DMS114 treated with DMSO at 0.1 percent for 48 hours (cell line): ENCODE results near the gene PITPNC1.
"Not testable (repeated sequence)": the region's sequence is repeated elsewhere in the genome, so short reads cannot be mapped to it uniquely, and the experiment has no call there.

ENCODE experiments used
- DNase-seq: peaks from one replicate; lab custom pipeline; 2025; ENCODE audit not compliant: unreplicated experiment; lab: John Stamatoyannopoulos, UW

The PITPNC1 gene

DNA sequence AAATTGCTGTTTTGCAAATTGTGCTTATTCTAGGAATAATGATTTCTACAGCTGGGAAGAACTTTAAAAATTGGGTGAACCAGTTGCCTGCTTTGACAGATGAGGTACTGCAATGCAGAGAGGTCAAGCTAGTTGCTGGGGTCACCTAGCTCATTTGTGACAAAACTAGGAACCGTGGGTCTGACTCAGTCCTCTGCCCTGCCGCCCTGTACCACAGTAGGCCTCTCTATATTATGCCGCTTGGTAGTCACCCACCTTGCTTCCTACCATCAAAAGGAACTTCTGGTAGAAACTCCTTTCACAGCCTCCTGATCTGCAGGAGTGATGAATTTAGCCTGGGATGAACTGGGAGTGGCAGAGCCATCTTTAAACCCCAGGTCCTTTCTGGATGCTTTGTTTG, 105.7 kb downstream of the PITPNC1 start:
- DNase-seq = no peak

DNA sequence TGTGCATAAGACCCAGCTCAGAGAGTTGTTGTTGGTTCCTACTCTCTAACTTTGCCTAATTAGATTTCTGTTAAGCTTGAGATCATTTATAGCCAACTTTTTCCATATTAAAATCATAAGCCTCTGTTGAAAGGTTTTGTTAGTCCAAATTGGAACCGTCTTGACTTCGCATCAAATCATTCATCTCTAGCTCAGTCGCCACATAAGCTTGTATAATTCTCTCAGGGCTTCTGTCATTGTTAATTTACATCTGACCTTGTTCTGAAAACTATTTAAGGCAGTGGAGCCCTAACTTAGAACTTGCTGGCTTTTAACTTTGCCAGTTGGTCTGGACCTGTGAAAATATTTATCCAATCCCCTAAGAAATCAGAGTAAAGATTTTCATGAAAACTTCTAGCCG, 107.2 kb downstream of the PITPNC1 start:
- DNase-seq = no peak

GRCh38 chr17:67485666-67486065, 108.6 kb downstream of the PITPNC1 start:
- DNase-seq = no peak

DNA sequence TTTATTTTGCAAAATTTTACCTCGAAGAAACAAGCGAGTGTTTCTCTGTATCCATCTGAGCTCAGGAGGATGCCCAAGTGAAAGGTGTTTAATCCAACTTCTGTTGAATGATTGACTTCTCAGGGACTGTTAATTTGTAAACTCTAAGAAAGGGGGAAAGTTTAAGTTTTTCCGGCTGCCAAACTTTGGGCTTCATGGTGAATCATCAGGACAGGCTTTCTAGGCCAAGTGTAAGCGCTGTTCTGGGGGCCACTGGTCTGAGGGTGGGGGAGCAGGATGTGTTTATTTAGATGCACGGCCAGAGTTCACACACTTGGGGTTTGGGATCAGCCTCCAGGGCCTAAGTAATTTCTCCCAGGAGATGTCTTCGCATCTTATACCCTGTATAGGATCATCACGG, 110.4 kb downstream of the PITPNC1 start:
- no peak for DNase-seq

DNA sequence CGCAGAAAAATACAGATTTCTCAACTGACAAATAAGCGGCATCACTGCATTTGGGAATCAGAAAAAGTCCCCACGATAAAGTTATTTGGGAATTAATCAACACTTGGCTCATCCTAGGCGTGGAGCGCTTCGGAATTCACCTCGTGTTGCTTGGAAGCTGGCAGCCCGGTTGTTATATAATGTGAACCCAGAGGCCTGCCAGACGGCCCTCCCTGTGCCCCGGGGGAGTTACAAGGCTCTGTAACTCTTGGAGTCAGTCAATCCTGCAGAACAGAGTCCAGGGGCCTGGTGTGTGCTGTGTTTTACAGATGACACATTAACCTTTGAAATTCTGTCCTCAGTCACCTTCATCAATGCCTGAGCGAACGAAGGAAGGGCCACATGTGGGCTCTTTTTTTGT, 111.1 kb downstream of the PITPNC1 start:
- no peak for DNase-seq

DNA sequence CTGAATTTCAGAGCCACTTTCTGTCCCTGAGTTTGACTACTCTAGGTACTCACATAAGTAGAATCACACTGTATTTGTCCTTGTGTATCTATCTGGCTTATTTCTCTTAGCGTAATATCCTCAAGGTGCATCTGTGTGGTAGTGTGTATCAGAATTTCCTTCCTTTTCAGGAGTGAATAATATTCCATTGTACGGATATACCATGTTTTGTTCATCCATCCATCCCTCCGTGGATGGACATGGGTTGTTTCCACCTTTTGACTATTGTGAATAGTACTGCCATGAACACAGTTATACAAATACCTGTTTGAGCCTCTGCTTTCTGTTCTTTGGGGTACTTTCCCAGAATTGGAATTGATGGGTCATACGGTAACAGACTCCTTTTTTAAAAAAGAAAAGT, 111.7 kb downstream of the PITPNC1 start:
- DNase-seq = no peak

DNA sequence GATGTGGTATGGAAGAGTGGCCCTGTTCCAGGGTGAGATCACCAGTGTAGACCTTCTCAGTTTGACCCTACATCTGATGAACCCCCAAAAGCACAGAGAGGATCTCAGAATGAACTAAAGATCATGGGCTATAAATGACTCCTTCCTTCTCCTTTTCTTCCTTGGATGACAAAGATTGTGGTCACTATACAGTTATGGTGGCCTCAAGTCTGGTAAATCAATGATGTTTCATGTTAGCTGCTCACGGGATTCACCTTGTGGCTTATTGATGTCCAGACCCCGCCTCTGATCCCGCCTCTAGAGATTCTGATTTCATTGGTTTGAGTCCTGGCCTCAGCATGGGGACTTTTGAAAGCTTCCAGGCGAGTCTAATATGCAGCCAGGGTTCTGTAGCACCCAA, 112.2 kb downstream of the PITPNC1 start:
- DNase-seq = no peak

- DNase-seq = no peak
Observed at GRCh38 chr17:67490471-67490870, 113.4 kb downstream of the PITPNC1 start.

DNA sequence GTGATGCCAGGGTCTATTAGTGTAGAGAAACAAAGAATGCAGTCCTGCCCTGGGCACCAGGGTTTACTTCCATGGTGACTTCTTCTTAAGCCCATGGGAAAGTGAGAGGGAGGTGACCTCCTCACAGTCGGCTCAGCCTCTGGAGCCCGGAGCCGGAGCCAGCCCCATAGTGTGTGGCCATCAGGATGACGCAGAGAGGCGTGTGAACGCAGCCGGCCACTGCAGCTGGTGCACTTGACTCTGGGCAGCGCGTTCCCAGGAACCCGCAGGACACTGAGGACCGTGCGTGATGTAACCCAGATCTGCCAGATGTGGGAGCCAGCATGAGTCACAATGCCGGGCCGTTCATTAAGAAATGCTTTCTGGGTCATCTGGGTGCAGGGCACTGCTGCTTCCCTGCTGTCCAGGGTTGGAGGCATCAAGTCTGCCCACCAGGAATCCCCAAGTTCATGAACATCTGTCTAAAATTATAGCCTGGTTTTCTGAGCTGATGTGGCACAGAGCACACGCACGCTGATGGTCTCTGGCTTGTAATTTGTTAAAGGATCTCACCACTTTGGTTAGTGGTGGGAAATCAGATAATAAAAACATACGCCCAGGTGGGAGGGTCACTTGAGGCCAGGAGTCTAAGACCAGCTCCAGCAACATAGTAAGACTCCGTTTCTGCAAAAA, 114.1 kb downstream of the PITPNC1 start:
- no peak for DNase-seq

DNA sequence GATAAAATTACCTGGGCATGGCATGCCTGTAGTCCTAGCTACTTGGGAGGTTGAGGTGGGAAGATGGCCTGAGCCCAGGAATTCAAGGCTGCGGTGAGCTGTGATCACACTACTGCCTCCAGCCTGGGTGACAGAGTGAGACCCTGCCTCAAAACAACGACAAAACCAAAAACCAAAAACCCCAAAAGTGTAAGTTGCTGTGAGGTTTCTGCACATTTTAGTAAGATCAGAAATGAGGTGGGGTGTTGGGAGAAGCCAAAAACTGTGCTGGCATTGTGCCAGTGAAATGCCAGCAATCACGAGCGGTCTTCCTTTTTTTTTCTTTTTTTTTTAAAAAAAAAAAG, 114.6 kb downstream of the PITPNC1 start:
- no peak for DNase-seq

- no peak for DNase-seq
Observed at GRCh38 chr17:67492251-67492740, 115.2 kb downstream of the PITPNC1 start.

DNA sequence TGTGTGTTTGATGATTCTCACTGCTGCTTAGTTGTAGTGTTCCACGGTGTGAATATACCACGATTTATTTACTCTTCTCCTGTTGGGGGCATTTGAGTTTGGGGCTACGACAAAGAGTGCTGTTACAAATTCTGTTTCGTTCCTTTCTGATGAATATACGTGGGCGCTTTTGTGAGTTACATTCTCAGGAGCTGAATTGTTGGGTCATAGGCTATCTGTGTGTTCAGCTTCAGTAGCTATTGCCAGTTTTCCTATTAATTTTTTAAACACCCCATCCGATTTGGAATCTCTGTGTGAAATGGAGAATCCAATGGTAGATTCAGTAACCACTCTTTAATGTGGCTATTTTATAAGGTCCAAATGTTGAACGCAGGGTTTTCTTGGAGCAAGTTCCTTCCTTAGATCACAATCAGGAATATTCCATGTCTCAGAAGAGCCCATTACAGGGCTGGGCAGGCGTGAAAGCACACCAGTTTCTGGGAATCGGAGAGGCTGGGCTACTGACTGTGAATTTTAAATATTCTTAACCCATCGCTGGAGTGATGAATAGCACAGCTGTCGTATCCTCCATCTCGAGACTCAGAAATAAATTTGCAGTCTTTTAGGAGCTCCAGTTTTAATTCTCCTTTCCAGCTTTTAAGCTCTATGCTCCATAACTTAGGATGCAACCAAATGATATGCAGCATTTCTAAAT, 115.9 kb downstream of the PITPNC1 start:
- no peak for DNase-seq

DNA sequence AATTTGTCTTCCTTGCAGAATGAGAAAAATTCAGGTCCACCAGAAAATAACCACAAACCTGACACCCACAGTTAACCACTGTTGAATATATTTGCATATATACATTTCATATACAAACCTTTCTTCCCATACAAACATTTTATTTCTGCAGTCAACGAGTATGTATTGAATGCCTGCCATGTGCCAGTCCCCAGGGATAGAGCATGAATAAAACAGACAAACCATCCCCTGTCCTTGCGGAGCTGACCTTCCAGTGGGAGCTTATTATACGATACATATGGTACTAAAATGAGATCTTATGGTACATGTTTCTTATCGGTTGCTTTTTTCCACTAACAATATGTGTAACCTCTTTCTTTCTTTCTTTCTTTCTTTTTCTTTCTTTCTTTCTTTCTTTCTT, 116.7 kb downstream of the PITPNC1 start:
- no peak for DNase-seq

DNA sequence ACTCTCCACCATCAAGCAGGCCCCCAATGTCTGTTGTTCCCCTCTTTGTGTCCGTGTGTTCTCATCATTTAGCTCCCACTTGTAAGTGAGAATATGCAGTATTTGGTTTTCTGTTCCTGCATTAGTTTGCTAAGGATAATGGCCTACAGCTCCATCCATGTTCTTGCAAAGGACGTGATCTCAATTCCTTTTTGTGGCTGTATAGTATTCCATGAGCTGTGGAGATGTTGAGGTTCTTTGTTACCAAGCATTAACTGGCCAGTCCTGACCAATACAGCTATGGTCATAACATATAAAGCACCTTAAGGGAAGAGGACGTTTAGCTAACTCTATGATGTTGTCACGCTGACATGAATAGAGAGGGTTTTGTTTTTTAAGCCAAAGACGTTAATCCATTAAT, 118.5 kb downstream of the PITPNC1 start:
- DNase-seq = not testable (repeated sequence)

- DNase-seq = no peak
Observed at GRCh38 chr17:67496286-67496685, 119.2 kb downstream of the PITPNC1 start.

DNA sequence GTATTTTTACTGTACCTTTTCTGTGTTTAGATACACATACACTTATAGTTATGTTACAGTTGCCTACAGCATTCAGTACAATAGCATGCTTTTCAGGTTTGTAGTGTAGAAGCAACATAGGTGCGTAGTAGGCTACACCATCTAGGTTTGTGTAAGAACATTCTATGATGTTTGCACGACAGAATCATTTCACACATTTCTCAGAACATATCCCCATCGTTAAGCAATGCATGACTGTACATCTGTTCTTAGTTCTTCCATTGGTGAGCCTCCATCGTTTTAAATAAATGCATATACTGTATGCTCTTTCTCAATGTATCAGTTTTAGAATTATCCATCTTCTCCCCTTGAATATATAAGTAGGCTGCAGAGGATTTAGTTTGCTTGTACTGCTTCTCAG, 122.6 kb downstream of the PITPNC1 start:
- DNase-seq = no peak

DNA sequence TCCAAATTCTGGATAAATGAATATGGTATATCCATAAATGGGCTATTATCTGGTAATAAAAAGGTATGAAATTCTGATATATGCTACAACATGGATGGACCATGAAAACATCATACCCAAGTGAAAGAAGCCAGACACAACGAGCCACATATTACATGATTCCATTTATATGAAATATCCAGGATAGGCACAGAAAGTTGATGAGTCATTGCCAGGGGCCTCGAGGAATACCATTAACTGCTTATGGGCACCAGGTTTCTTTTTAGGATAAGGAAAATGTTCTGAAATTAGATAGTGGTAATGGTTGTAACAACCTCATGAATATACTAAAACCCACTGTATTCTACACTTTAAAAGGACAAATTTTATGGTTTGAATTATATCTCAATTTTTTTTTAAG, 123.2 kb downstream of the PITPNC1 start:
- no peak for DNase-seq

DNA sequence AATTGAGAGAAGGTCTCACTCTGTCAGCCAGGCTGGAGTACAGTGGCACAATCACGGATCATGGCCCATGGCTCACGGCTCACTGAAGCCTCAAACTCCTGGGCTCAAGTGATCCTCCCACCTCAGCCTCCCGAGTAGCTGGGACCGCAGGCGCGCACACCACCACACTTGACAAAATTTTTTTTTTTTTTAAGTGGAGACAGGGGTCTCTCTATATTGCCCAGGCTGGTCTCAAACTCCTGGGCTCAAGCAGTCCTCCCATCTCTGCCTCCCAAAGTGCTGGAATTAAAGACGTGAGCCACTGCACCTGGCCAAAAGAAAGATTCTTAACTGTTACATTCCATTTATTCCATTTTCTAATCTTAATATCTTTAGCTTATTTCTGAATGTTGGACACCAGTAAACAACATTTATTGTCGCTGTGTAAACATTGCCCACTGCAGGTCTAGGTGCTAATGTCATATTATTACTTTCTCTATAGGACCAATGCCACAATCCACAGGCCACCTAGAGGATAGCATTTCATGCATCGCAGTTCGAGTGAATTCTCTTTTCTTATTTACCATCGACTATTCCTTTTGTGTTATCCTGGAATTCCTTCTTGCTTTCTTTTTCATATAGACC, 123.7 kb downstream of the PITPNC1 start:
- no peak for DNase-seq

GRCh38 chr17:67502151-67502550, 125.1 kb downstream of the PITPNC1 start:
- DNase-seq = no peak

DNA sequence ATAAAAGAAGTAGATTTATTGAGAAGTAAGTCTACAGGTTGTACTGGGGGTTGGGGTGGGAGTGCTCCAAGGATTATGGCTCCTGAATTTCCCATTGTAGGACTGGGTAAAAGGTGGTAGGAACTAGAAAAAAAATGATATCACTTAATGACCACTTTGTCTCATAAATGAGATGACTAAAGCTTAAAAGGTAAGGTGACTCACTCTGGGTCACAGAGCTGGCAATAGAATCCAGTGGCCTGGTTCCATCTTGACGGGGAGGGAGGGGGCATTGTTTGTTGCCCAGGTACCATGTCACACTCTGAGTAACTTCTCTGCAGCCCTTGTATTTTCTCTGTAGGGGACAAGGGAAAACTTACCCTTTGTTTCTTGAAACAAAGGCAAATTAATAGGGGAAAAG, 126.1 kb downstream of the PITPNC1 start:
- DNase-seq = no peak

DNA sequence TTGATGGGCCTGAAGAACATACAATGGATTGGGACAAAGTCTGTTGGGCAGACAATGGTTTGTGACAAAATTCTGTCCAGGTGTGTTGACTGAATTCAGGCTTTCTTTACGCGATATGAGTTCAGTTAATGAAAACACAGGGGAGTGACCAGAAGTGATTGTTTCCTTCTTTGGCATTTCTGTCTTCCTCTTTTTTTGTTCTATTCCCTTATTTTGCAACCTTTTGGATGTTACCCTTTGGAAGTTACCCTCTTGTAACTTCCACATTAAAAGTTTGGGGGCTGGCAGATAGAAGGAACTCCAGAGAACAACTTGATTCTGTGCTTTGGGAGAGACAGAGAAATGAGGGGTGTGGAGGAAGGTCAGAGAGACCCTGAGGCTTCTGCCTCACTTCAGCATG, 126.7 kb downstream of the PITPNC1 start:
- no peak for DNase-seq

GRCh38 chr17:67504182-67504581, 127.1 kb downstream of the PITPNC1 start:
- DNase-seq = no peak
